Testis (tissue), 3 donors: ENCODE data around the gene NTM. TPM values are rescaled to one million over a fixed set of nuclear protein-coding genes. Genes with fewer than 3 reads are reported as not detected.

ENCODE experiments used
- DNase-seq: peaks from one replicate; pipeline ENCODE4 v3.0.0-alpha.2; 2019
- H3K27ac ChIP-seq, 2 donors: fragments of 200-600 bp; sonication (generic); one replicate each; pipeline ENCODE4 v1.5.1; 2019
- H3K27me3 ChIP-seq: fragments of 200-600 bp; sonication (generic); one replicate; pipeline ENCODE4 v1.5.1; 2019
- H3K36me3 ChIP-seq: fragments of 200-600 bp; sonication (generic); one replicate; pipeline ENCODE4 v1.5.1; 2017; ENCODE audit warnings: low read depth; ENCODE audit errors: missing control alignments
- H3K4me1 ChIP-seq: fragments of 200-600 bp; sonication (generic); one replicate; pipeline ENCODE4 v1.5.1; 2019
- H3K4me3 ChIP-seq, 2 donors: fragments of 200-600 bp; sonication (generic); one replicate each; pipeline ENCODE4 v1.5.1; 2017 to 2019
- H3K9me3 ChIP-seq: fragments of 200-600 bp; sonication (generic); one replicate; pipeline ENCODE4 v1.5.1; 2017
- POLR2A ChIP-seq: fragments of 450-650 bp; IDR thresholded peaks from one replicate; pipeline ENCODE4 v1.6.1; 2017; ENCODE audit warnings: antibody characterized with exemption, mild to moderate bottlenecking, moderate library complexity
- WGBS, 2 donors: methylation state at CpG; one replicate each; pipeline ENCODE4 v1.1.5; 2018; 5-methylcytosine and 5-hydroxymethylcytosine counted together
- intact Hi-C: fragments of 100-400 bp; cut with DNase I; formaldehyde crosslinking; loops from one replicate; pipeline ENCODE4 v1.15.1; 2023; ENCODE audit warnings: low total_unique reads
- polyA plus RNA-seq: library from polyadenylated mRNA; stranded (reverse); fragments of 350-450 nt; fragmentation: Illumina TruSeq; extraction: RNeasy Lipid Tissue Mini Kit (QIAGEN cat#74804); gene quantifications from one replicate; pipeline ENCODE4 v1.2.3, GENCODE V29; 2014; ENCODE audit warnings: low read depth, low replicate concordance; ENCODE audit not compliant: insufficient read depth
- total RNA-seq, 2 donors: library from RNA; depleted of rRNA; stranded (reverse); fragments of >200 nt; gene quantifications; one replicate each; pipeline ENCODE4 v1.2.3, GENCODE V29; 2016
- TF ChIP-seq, protein P1 (sequence below), 3 experiments: fragments of 450-650 bp in 2 of 3; fragments of 200-600 bp in 1 of 3; sonication (generic) in 1 of 3; IDR thresholded peaks; one replicate each; pipeline ENCODE4 v1.5.1; 2016 to 2019; ENCODE audit warnings: antibody characterized with exemption in 3 of 3, mild to moderate bottlenecking in 2 of 3, moderate library complexity in 1 of 3

NTM gene
- total and polyA plus RNA-seq, 3 donors from 2014 or later, result 1.7 to 4.5 (median 1.8) TPM

DNA sequence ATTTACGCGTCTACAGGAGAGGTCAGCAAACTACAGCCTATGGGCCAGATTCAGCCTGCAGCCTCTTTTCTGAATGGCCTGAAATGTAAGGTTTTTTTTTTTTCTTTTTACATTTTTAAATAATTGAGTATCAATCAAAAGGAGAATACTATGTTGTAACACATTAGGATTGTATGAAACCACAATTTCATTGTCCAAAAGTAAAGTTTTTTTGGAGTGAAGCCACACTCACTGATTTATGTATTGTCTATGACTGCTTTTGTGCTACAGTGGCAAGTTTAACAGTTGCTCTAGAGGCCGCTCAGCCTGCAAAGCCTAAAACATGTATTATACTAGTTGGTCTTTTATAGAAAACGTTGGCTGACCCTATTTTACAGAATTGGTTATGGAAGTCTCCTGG is 923.2 kb downstream of the NTM start:
- no peak overlapping the region for H3K27ac ChIP-seq
- H3K36me3 ChIP-seq, result no peaks in the 10 kb centered on the region
- no peaks in the 10 kb centered on the region for H3K9me3 ChIP-seq
- H3K27me3 ChIP-seq, result no peaks in the 10 kb centered on the region
- no peak for DNase-seq
- H3K4me3 ChIP-seq, result no peak overlapping the region
- H3K4me1 ChIP-seq, result no peaks in the 10 kb centered on the region
- TF ChIP-seq, protein P1, sequence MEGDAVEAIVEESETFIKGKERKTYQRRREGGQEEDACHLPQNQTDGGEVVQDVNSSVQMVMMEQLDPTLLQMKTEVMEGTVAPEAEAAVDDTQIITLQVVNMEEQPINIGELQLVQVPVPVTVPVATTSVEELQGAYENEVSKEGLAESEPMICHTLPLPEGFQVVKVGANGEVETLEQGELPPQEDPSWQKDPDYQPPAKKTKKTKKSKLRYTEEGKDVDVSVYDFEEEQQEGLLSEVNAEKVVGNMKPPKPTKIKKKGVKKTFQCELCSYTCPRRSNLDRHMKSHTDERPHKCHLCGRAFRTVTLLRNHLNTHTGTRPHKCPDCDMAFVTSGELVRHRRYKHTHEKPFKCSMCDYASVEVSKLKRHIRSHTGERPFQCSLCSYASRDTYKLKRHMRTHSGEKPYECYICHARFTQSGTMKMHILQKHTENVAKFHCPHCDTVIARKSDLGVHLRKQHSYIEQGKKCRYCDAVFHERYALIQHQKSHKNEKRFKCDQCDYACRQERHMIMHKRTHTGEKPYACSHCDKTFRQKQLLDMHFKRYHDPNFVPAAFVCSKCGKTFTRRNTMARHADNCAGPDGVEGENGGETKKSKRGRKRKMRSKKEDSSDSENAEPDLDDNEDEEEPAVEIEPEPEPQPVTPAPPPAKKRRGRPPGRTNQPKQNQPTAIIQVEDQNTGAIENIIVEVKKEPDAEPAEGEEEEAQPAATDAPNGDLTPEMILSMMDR (IDR thresholded peaks at IDR 0.05), result no peak
- TF ChIP-seq POLR2A, result no peak
- WGBS, 2 donors, result 80 to 85% methylated on average over 4 of the region's 4 CpGs
- intact Hi-C loops, result no loop called here

DNA sequence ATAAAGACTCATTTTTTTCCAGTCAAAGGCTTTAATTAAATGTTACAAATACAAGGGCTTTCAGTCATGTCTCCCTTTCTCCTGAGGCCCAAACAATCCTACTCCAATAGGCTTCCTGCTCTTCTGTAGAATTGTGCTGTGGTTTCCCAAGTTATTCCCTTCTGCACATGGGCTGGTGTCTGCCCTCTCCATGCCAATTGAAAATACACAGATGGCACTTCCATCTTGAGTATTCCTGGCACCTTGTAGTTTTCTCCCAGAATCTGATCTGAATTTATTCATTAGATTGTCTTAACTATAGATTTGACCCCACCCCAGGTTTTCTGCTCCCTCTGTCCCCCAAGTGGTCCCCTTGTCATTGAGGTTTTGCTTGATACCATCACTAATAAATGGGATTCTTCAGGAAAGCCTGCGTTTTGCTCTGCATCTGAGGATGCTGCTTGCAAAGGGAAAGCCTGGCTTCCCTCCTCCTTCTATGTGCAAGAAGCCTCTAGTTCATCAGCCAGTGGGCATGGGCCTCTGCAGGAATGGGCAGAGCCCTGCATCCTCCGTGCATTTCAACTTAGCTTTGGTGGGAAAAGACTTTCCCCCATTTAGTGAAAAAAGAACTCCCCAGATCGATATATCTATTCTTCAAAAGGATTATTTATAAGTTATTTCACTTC is 926.7 kb downstream of the NTM start:
- Histone ChIP-seq H3K9me3 (no peaks in the 10 kb centered on the region), H3K27ac (no peak overlapping the region), H3K36me3 (no peaks in the 10 kb centered on the region), H3K27me3 (no peaks in the 10 kb centered on the region), H3K4me3 (no peak overlapping the region), H3K4me1 (no peaks in the 10 kb centered on the region)
- 76 to 88% methylated on average over 3 of the region's 3 CpGs for WGBS, 2 donors
- TF ChIP-seq, protein P1 (IDR thresholded peaks at IDR 0.05), result no peak
- no peak for TF ChIP-seq POLR2A
- no peak for DNase-seq
- intact Hi-C loops, result no loop called here

DNA sequence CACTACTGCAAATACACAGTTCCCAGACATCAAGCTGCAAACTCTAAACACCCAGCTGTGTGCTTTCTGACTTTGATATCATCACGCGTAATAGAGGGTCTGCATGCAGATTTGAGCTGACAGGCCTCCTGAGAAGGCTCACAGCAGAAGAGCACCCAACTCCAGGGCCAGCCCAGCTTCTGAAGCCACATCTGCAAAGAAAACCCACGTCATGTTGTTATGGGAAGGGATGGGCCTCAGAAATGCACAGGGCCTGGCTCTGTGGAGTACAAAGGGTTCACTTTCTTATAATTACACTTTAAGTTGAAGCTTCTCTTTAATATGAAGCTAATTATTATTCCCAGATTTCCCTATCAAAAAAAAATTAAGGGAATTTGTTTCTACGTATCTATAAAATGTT is 927.9 kb downstream of the NTM start:
- 87 to 90% methylated on average over 4 of the region's 4 CpGs for WGBS, 2 donors

DNA sequence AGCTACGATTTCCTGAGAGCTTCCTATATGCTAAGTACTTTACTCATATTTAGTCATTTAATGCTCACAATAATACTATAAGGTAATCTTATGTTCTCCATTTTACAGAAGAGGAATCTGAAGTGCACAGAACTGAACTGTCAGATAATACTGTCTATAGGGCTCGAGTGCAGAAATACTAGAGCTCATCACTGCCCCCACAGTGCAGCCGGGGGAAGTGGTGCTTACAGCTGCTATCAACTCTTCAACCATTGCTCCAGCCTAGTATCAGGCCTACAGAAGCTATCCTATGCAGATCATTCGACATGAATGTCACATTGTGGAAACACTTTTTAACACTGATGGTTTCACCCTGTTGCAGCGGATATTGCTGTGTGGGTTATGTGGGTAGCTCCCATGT is 929.9 kb downstream of the NTM start:
- DNase-seq, result peak; percentile 17
- Histone ChIP-seq H3K36me3 (no peaks in the 10 kb centered on the region), H3K4me1 (no peaks in the 10 kb centered on the region), H3K9me3 (no peaks in the 10 kb centered on the region), H3K27ac (no peak overlapping the region), H3K27me3 (no peaks in the 10 kb centered on the region), H3K4me3 (no peak overlapping the region)
- 63 to 75% methylated on average over 5 of the region's 5 CpGs for WGBS, 2 donors
- TF ChIP-seq POLR2A, result no peak
- TF ChIP-seq, protein P1 (IDR thresholded peaks at IDR 0.05), result peak in 1 of 3 experiments; percentile 12
- intact Hi-C loops, result no loop called here

More for the DNA sequence above, 927.9 kb downstream of the NTM start:
- TF ChIP-seq, protein P1 (IDR thresholded peaks at IDR 0.05), result no peak
- TF ChIP-seq POLR2A, result no peak
- Histone ChIP-seq H3K36me3 (no peaks in the 10 kb centered on the region), H3K27ac (no peak overlapping the region), H3K27me3 (no peaks in the 10 kb centered on the region), H3K9me3 (no peaks in the 10 kb centered on the region), H3K4me1 (no peaks in the 10 kb centered on the region), H3K4me3 (no peak overlapping the region)
- DNase-seq, result no peak
- intact Hi-C loops, result no loop called here

DNA sequence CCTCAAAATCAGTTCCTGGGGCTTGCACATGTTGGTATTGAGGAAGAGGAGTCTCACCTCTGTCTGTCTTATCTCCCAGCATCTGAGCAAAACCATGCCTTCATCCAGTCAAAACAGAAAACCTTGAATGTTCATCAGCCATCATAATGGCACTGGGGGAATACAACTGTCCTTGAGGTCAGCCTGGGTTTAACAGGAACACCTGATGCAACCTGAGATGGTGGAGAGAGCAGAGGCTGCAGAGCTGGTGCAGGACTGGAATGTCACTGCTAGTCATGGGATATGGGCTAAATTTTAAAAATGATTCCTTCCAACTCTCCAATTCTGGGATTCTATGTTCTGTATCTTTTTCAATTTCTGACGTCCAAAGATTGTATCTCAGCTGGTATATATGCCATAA is 931.0 kb downstream of the NTM start:
- no peaks in the 10 kb centered on the region for H3K27me3 ChIP-seq
- WGBS, 2 donors, result 59 to 71% methylated on average over 1 of the region's 1 CpG
- H3K27ac ChIP-seq, result no peak overlapping the region
- TF ChIP-seq, protein P1 (IDR thresholded peaks at IDR 0.05), result no peak
- no peak for TF ChIP-seq POLR2A
- no peaks in the 10 kb centered on the region for H3K4me1 ChIP-seq
- intact Hi-C loops, result no loop called here
- H3K4me3 ChIP-seq, result no peak overlapping the region
- DNase-seq, result no peak
- H3K9me3 ChIP-seq, result no peaks in the 10 kb centered on the region
- H3K36me3 ChIP-seq, result no peaks in the 10 kb centered on the region
